Stimulated activated CD8-positive, alpha-beta memory T cell treated with anti-CD3 and anti-CD28 coated beads, Interleukin-15, amount 100 ng/mL, for 1 hour (primary cell): ENCODE results near the gene SLC6A13.
"Not testable (repeated sequence)": the region's sequence is repeated elsewhere in the genome, so short reads cannot be mapped to it uniquely, and the experiment has no call there.

ENCODE experiments used
- DNase-seq: peaks from one replicate; pipeline ENCODE4 v3.0.0-alpha.2; 2020; ENCODE audit warnings: low read depth

SLC6A13 gene

DNA sequence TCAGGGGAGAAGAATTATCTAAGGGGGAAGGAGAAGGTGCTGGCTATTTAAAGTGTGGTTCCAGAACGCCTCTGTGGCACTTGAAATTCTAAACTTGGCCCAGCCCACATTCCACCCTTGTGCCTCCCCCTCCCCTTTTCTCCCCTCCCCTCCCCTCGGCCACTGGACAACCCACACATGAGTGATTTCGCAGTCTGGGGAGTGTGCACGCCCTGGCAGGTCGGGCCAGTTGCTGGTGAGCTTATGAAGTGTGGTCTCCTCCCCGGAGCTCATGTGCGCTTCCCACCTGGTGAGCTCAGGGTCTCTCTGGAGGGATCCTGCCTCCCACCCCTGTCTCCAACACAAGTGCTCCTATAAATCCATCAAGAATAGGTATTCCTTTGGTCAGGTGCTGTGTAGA, at the start of gene SLC6A13:
TSS of gene SLC6A13 (minus strand) at position 20 of the 400 bp plus-strand sequence. CDS start 2,784 bp downstream, outside the sequence.
- no peak for DNase-seq

DNA sequence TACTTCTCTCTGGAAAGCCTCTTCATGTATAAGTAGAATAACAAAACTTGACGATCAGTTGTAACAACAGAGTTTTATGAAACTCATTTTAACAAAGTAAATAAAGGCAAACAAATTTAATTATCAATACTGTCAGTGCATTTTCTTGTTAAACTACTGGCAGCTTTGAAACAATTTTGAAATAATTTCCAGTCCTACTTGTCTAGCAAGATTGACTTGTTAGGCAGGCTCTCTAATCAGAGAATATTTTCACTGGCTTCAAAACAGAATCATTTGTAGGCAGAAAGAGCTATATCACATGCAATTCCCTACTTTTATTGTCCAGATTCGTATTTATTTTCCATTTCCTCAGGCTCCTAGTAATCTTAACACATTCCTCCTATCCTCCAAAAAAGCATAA, 45.9 kb upstream of the SLC6A13 start:
- no peak for DNase-seq

DNA sequence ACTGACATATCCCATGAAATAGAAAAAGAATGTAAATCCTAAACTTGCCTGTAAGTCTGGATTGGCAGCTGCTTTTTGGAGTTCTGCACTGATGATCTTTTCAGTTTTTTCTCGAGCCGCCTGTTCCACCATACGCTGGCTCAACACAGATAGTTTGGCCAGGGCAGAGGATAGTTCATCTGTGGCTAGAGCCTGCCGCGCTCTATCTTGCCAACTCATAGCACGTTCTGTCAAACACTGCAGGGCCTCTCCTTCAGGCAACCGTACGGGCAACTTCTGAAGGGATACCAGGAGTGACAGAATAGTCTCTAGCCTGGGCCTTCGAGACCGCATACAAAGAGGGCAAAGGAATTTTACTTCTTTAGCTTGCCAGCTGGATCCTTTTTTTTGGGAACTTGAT, 44.8 kb upstream of the SLC6A13 start:
- no peak for DNase-seq

DNA sequence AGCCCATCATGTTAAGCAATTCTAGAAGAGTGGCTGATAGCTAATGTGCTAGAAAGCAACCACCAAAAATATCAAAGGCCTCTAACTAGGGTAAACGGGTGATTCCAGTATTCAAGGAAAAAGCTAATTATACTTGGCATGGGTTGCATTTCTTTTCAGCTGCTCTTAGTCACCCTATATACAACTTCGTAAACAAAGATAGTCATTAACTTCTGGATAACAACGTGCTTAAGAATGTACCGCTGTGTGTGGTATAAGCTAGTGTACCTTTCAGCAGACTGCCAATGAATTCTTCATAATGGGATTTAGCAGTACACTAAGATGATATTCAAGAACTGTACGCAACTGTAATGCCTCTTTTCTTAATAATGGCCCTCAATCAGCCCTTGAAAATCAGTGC, 42.2 kb upstream of the SLC6A13 start:
- DNase-seq: no peak

DNA sequence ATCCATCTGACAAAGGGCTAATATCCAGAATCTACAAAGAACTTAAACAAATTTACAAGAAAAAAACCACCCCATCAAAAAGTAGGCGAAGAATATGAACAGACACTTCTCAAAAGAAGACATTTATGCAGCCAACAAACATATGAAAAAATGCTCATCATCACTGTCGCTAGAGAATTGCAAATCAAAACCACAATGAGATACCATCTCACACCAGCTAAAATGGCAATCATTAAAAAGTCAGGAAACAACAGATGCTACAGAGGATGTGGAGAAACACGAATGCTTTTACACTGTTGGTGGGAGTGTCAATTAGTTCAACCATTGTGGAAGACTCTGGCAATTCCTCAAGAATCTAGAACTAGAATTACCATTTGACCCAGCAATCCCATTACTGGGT, 40.1 kb upstream of the SLC6A13 start:
- not testable (repeated sequence) for DNase-seq

DNA sequence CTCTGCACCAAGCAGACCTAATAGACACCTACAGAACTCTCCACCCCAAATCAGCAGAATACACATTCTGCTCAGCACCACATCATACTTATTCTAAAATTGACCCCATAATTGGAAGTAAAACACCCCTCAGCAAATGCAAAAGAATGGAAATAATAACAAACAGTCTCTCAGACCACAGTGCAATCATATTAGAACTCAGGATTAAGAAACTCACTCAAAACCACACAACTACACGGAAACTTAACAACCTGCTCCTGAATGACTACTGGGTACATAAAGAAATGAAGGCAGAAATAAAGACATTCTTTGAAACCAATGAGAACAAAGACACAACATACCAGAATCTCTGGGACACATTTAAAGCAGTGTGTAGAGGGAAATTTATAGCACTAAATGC, 37.5 kb upstream of the SLC6A13 start:
- not testable (repeated sequence) for DNase-seq

DNA sequence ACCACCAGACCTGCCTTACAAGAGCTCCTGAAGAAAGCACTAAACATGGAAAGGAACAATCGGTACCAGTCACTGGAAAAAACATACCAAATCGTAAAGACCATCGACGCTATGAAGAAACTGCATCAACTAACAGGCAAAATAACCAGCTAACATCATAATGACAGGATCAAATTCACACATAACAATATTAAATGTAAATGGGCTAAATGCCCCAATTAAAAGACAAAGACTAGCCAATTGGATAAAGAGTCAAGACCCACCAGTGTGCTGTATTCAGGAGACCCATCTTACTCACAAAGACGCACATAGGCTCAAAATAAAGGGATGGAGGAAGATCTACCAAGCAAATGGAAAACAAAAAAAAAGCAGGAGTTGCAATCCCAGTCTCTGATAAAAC, 36.9 kb upstream of the SLC6A13 start:
- not testable (repeated sequence) for DNase-seq

DNA sequence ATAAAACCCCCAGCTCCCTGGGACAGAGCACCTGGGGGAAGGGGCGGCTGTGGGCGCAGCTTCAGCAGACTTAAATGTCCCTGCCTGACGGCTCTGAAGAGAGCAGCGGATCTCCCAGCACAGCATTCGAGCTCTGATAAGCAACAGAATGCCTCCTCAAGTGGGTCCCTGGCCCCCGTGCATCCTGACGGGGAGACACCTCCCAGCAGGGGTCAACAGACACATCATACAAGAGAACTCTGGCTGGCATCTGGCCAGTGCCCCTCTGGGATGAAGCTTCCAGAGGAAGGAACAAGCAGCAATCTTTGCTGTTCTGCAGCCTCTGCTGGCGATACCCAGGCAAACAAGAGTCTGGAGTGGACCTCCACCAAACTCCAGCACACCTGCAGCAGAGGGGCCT, 35.4 kb upstream of the SLC6A13 start:
- DNase-seq: not testable (repeated sequence)

DNA sequence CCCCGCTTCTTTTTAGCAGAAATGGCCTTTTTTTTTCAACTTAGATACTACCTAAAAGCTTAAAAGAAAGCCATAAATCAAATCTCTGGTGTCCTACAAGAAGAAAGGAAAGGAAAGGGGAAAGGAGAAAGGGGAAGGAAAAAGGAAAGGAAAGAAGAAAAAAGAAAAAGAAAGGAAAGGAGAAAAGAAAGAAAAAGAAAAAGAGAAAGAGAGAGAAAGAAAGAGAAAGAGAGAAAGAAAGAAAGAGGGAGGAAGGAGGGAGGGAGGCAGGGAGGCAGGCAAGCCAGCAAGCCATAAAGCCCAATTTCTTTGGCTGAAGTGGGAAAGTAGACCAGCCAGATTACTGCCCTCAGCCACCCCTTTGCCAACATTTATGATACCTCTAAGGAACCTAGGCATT, 32.5 kb upstream of the SLC6A13 start:
- no peak for DNase-seq

DNA sequence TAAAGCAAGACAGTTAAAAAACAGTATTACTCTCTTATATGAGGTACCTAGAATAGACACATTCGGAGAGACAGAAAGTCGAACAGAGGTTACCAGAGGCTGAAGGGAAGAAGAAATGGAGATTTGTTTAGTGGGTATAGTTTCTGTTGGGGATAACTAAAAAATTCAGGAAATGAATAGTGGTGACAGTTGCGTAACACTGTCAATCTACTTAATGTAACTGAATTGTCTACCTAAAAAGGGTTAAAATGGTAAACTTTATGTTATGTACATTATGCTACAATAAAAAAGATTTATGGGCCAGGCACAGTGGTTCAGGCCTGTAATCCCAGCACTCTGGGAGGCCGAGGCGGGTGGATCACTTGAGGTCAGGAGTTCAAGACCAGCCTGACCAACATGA, 30.6 kb upstream of the SLC6A13 start:
- no peak for DNase-seq

DNA sequence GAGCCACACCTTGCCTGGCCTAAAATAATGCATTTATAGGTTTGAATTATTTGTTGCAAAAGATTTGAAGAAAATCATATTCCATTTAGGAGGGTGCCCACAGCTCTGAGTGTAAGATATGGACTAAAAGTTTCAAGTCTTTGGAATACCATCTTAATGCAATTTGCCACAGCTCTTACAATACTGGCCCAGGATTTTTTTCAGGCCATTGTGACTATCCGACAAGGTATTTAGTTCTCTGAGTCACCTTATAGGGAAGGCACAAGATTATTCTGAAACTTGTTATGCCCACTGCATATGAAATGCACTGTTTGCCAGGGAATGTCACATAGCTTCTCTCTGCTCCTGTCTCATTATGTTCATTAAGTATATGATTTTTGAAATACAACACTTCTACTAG, 29.6 kb upstream of the SLC6A13 start:
- no peak for DNase-seq

DNA sequence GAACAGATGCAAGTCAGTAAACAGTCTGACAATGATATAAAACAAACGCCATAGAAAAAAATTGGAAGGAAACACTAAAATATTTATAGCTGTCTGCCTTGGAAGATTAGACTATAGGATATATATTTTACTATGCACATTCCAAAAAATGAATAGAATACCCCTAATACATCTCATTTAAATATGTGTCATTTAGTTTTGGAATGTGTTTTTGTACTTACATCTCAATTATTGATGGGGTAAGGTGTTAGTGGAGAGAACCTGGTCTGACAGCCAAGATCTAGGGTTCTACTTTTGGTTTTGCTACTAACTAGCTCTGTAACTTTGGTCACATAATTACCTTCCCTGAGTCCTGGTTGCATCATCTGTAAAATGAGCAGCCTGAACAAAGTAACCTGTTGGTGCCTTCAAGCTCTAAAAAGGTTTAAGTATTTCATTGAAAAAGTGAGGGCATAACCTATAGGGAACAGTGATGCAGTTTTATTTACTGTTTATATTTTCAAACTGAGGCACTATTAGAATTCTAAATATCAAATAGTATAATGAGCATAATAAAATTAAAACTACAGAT, 28.6 kb upstream of the SLC6A13 start:
- DNase-seq: no peak

DNA sequence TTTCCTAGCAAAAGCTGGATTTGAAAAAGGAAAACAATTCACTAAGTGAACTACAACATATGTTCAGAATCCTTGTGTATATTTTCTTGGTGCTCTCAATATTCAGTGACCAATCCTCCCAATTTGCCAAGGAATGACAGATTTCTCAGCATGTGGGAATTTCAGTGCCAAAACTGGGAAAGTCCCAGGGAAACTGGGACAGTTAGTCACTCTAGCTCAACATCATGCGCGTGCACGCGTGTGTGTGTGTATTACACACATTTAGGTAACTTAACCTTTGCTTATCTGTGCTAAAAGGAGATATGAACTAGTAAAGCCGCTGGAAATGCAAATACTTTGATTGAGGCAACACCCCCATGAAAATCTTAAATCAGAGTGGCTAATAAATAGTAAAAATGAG, 26.1 kb upstream of the SLC6A13 start:
- no peak for DNase-seq

DNA sequence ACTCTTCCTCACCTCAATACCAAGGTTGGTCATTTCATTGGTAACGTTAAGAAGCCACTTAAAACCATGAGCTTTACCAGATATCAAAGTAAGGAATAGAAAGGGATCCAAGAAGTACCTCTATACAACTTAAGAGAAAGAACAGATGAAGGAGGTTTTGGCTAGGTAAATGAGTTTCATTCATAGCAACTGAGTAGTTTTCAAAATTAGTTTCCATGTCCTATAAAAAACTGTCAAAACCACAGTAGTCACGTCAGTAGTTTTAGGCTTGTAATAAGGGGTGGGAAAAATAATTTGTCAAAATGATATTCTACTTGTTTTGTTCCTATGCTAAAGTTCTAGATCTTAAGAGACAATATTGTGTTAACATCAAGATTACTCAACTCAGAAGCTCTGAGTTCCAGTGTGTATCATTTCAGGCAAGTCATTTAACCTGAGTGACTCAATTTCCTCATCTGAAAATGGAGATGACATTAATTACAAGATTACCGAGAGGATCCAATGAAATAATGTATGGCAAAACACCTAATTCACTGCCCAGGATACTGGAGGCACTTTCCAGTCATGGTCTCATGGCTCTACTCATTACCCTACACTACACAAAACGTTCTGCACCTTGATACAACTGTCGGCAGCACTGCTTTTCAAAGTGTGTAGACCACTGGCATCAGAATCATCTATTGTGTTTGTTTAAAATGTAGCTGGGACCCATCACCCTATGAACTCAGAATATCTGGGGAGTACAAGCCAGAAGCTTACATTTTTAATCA, 24.1 kb upstream of the SLC6A13 start:
- no peak for DNase-seq

DNA sequence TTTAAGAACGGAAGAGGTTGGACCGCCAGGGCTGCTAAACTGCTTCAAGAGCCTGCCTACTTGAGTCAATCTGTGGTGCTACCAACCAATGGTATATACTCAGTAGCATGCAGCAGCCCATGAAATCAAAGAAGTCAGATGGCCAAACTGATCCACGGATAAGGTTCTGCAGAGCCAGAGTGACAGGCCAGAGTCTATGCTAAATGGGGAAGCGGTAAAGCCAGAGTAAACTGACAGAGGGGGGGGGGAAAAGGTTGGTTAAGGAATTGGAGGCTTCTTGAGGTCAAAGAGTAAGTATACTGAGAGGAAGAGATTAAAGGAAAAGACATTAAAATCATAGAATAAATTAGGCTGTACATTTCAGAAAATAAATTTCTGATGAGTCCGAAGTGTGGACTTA, 15.4 kb upstream of the SLC6A13 start:
- no peak for DNase-seq

DNA sequence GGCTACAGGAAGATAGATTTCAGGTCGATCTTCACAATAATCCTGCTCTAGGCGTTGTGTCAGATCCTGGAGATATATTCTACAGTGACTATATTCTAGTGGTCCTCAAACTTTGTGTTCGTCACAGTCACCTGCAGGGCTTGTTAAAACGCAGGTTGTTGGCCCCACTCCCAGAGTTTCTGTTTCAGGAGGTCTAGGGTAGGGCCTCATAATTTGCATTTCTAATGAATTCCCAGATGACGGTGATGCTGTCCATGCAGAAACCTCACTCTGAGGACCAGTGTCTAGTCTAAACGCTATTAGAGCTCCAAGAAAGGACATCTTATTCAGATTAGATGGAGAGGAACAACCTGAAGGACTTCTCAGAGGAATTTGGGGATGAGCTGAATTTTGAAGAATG, 13.2 kb upstream of the SLC6A13 start:
- DNase-seq: no peak

DNA sequence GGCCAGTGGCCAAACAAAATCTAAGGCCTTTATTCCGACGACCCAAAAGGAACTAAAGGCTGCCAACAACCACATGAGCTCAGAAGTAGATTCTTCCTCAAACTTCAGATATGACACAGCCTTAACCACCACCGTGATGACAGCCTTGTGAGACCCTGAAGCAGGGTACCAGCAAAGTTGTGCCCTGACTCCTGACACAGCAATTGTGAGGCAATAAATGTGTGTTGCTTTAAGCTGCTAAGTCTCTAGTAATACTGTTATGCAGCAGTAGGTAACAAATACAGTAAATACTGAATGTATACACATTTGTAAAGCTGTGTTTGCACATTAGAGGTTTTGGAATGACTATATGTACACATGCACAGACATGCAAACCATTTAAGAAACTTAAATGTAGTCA, 10.7 kb upstream of the SLC6A13 start:
- no peak for DNase-seq

DNA sequence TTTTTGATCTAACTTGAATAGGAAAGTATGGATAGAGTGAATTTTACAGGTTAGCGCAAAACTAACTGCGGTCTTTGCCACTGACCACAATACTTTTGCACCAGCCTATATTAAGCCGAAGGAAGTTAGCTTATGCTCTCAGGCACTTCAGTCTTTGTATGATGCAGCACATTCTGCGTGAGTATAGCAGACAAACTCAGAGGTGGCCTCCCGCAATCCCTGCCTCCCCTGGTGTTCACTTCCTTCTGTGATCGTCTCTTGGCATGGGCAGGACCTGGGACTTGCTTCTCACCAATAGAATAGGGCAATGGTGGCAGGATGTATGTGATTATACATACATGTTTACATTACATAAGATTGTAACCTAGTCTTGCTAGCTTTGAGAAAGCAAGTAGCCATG, 10.3 kb upstream of the SLC6A13 start:
- no peak for DNase-seq

DNA sequence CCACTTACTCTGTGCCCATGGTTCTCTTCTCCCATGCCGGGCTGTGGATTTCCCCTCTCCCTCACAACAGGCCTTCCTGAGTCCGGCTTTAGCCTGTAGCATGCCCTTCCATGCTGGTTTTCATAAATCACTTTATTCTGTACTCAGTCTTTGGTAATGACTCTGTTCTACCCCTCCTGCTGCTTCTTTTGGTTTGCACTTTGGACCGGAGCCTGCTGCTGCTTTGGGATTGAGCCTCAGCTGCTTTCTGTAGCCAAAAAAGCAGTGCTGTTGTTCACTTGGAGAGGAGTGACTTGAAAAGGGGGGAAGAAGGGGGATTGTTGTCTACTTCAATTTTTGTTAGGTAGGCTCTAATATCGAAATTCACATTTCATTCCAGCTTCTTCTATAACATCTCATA, 8.5 kb upstream of the SLC6A13 start:
- DNase-seq: no peak

DNA sequence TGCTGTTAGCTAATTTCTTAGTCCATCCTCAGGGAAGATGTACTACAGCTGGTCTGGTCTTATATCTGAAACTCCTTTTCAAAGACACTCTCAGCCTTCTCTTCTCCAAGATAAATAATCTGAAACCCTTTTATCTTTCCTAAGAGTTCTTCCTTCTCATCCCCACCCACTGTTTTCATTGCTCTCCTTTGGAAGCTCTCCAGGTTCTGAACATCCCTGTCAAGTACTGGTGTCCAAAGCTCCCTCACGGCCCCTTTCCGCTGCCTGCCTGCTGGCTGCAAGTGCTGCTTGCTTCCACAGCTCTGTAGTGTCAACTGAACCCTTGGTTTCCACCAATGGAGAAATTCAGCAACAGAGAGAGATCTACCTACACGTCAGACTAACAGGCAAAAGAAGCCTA, 6.6 kb upstream of the SLC6A13 start:
- no peak for DNase-seq

DNA sequence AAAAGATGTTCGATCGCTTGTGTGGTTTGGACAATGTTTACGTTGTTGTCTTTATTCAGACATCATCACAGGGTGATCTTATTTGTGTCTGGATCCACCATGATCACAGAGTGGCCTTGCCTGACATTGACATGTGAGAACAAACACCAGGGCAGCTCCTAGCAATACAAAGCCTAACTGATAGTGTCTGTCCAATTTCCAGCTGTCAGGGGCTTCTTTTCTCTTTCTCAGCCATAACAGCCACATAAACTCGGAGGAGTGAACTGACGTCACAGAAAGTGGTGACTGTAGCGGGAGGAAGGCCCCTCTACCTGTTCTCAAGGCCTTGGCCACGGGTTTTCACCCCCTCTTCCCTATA, 5.8 kb upstream of the SLC6A13 start:
- no peak for DNase-seq

DNA sequence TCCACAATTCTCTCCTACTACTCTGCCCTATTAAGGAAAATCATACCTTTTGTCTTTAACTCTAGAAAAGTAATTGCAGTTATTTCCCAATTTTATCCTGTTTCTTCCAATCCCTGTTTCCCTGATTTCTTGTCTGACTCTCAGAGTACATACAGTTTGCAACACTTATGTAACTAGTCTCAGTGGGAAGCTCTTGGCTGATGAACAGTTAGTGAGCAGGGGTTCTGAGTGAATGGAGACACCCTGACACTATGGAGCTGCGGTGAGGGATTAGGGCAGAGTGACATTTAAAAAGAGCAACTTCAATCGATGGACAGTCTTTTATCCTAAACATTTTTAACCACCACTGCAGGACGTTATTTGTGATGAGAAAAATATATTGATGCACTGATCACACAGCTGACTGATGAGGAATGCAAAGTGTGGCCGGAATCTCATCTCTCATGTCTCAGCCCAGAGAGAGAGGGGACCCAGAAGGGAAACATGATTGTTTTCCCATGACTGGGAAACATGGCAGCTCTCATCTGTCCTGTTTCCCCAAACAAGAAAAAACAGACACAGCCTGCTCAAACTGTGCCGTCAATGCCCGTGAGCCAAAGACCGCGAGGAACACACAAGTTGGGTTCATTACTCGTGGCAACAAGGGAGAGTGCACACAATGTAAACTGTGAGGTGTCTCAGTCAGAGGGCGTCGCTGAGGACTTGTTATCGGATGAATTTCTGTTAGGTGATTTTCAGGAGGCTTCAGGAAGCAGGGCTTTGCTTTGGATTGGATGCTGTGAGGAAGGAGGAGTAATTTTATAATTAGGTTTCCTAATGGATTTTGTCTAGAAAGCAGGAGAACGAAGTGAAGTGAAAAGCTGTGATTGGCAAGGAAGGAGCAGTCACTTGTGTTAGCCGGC, 5.2 kb upstream of the SLC6A13 start:
- DNase-seq: no peak

DNA sequence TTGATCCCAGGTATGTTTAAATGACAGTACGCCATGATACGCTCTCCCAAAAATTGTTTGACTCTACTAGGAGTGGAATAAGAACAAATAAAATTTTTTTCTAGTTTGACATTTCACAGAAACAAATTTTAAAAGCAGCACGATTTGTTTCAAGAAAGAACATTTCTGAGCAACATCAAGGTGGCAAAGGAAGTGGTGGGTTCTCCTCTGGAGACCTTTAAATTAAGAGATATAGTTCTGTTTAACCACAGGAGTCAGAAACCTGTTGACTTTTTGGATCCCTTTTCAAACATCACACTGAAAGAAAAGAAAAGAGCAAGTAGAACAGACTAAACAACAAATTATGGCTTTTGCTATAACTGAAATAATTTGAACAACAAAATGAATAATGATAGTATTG, 2.5 kb upstream of the SLC6A13 start:
- DNase-seq: no peak
